HepG2 (cell line): Measurements from ENCODE around the gene SPINK7. TPM values are rescaled to one million over a fixed set of nuclear protein-coding genes. Genes with fewer than 3 reads are reported as not detected.
A peak's percentile ranks its signal among the peaks of the same experiment; 100 is the strongest.

Experiments used
- ATAC-seq: fragments of 200-7000 bp; cut with Tn5 transposase; 3 replicates; pipeline ENCODE4 v1.9.1; 2020; ENCODE audit warnings: mild to moderate bottlenecking, moderate library complexity
- BruUV-seq: library from RNA; stranded (reverse); fragments of 400-500 nt; replicated peaks from 2 replicates; lab custom pipeline; 2021; lab: Mats Ljungman, UMichigan
- CTCF ChIA-PET: fragments of 300-600 bp; formaldehyde crosslinking; extraction: SDS; loops from one replicate; lab custom pipeline; 2021; ENCODE audit warnings: low total read pairs, inconsistent platforms, low intra/inter-chr PET ratio; lab: Yijun Ruan, JAX
- POLR2A ChIA-PET: fragments of 350-600 bp; sonication (Branson Sonifier 250); formaldehyde crosslinking; loops from one replicate; lab custom pipeline; 2020; ENCODE audit warnings: antibody characterized with exemption, inconsistent platforms; lab: Yijun Ruan, JAX
- DNase-seq: peaks from one replicate; pipeline ENCODE4 v3.0.0-alpha.2; 2015; ENCODE audit warnings: low spot score
- FAIRE-seq: peaks from 3 replicates; lab custom pipeline; 2011; peaks lifted over from hg19 to GRCh38; lab: Jason Lieb, UNC
- H2AFZ ChIP-seq: one replicate; pipeline ENCODE4 v1.6.1; 2011; ENCODE audit warnings: low read length, inconsistent platforms
- H3K27ac ChIP-seq: fragments of 300-600 bp; 3 replicates; pipeline ENCODE4 v1.8.0; 2011; ENCODE audit warnings: mixed run types, mild to moderate bottlenecking, mixed read lengths, low read length, inconsistent platforms; ENCODE audit not compliant: insufficient read depth; ENCODE audit errors: extremely low read length
- H3K27me3 ChIP-seq, 2 experiments: fragments of 200-600 bp in 1 of 2; 2 replicates in 1 of 2; 3 replicates in 1 of 2; pipeline versions ENCODE4 v1.6.0 to v1.8.0; 2011; ENCODE audit warnings: low read length in 2 of 2, mild to moderate bottlenecking in 2 of 2, moderate library complexity in 2 of 2, inconsistent platforms in 1 of 2; ENCODE audit not compliant: insufficient read depth in 2 of 2, control insufficient read depth in 1 of 2
- H3K36me3 ChIP-seq, 2 experiments: fragments of 200-600 bp in 1 of 2; replicated peaks in 1 of 2; 2 replicates in 1 of 2; 3 replicates in 1 of 2; pipeline versions ENCODE4 v1.5.1 to v1.8.0; 2011; ENCODE audit warnings: low read length in 2 of 2, inconsistent platforms in 1 of 2; ENCODE audit not compliant: insufficient read depth in 2 of 2, control insufficient read depth in 1 of 2
- H3K4me1 ChIP-seq: 2 replicates; pipeline ENCODE4 v1.5.1; 2012; ENCODE audit warnings: low read length, inconsistent platforms; ENCODE audit not compliant: insufficient read depth
- H3K4me2 ChIP-seq: 2 replicates; pipeline ENCODE4 v1.6.0; 2011; ENCODE audit warnings: low read depth, low read length, inconsistent platforms
- H3K4me3 ChIP-seq, 3 experiments: fragments of 200-600 bp in 1 of 3; sonication (generic), shearing (Covaris generic) in 1 of 3; replicated peaks in 1 of 3; 2 replicates each; pipeline ENCODE4 v1.5.1; 2011 to 2016; ENCODE audit warnings: low read length in 3 of 3, inconsistent platforms in 2 of 3, low read depth in 2 of 3, mild to moderate bottlenecking in 2 of 3, control low read depth in 1 of 3, mixed read lengths in 1 of 3; ENCODE audit not compliant: insufficient read depth in 1 of 3
- H3K79me2 ChIP-seq: one replicate; pipeline ENCODE4 v1.6.1; 2011; ENCODE audit warnings: low read length, inconsistent platforms; ENCODE audit not compliant: insufficient read depth
- H3K9ac ChIP-seq: 2 replicates; pipeline ENCODE4 v1.6.0; 2011; ENCODE audit warnings: mild to moderate bottlenecking, low read depth, low read length, inconsistent platforms; ENCODE audit not compliant: insufficient read depth
- H3K9me3 ChIP-seq: 2 replicates; pipeline ENCODE4 v1.5.1; 2012; ENCODE audit warnings: mild to moderate bottlenecking, low read length
- H4K20me1 ChIP-seq: 2 replicates; pipeline ENCODE4 v1.6.0; 2011; ENCODE audit warnings: inconsistent platforms, mild to moderate bottlenecking, low read length, moderate library complexity; ENCODE audit not compliant: insufficient read depth
- KDM6A ChIP-seq: IDR thresholded peaks from 2 replicates; pipeline ENCODE4 v1.6.1; 2016; ENCODE audit warnings: low read depth
- PRMT3 ChIP-seq: sonication (generic); formaldehyde crosslinking; IDR thresholded peaks from 2 replicates; pipeline ENCODE4 v1.8.1; 2022; ENCODE audit warnings: low read depth, mild to moderate bottlenecking, moderate library complexity, missing genetic modification reagents, borderline replicate concordance
- SAP130 ChIP-seq: IDR thresholded peaks from 2 replicates; pipeline ENCODE4 v1.6.1; 2016; ENCODE audit warnings: low read depth
- SKI ChIP-seq: fragments of 450-650 bp; IDR thresholded peaks from one replicate; pipeline ENCODE4 v1.6.1; 2018; ENCODE audit warnings: mild to moderate bottlenecking; ENCODE audit not compliant: partially characterized antibody
- SMC3 ChIP-seq: IDR thresholded peaks from 2 replicates; pipeline ENCODE4 v1.6.1; 2011; ENCODE audit warnings: low read length, improper control_type of control experiment
- SOX5 ChIP-seq: IDR thresholded peaks from 2 replicates; pipeline ENCODE4 v1.6.1; 2016; ENCODE audit warnings: borderline replicate concordance
- STAG1 ChIP-seq: sonication (generic); formaldehyde crosslinking; IDR thresholded peaks from 2 replicates; pipeline ENCODE4 v1.4.0; 2020; ENCODE audit warnings: missing genetic modification reagents
- ZBTB3 ChIP-seq: sonication (generic); formaldehyde crosslinking; IDR thresholded peaks from 2 replicates; pipeline ENCODE4 v1.4.0; 2020; ENCODE audit warnings: low read depth, mild to moderate bottlenecking, moderate library complexity, missing genetic modification reagents, borderline replicate concordance
- ZBTB7B ChIP-seq: sonication (generic); formaldehyde crosslinking; IDR thresholded peaks from 2 replicates; pipeline ENCODE4 v1.4.0; 2020; ENCODE audit warnings: missing genetic modification reagents
- ZNF256 ChIP-seq: sonication (generic); formaldehyde crosslinking; conservative IDR thresholded peaks from 2 replicates; pipeline ENCODE4 v1.4.0; 2020; ENCODE audit warnings: missing genetic modification reagents
- ZNF468 ChIP-seq: sonication (generic); formaldehyde crosslinking; IDR thresholded peaks from 2 replicates; pipeline ENCODE4 v1.8.0; 2022; ENCODE audit warnings: mild to moderate bottlenecking, moderate library complexity, missing genetic modification reagents
- ZNF546 ChIP-seq: sonication (generic); formaldehyde crosslinking; conservative IDR thresholded peaks from 2 replicates; pipeline ENCODE4 v1.8.1; 2023; ENCODE audit warnings: mild to moderate bottlenecking, missing genetic modification reagents
- ZNF558 ChIP-seq: sonication (generic); formaldehyde crosslinking; IDR thresholded peaks from 2 replicates; pipeline ENCODE4 v1.9.0; 2022; ENCODE audit warnings: mild to moderate bottlenecking, missing genetic modification reagents, borderline replicate concordance
- ZNF652 ChIP-seq: IDR thresholded peaks from 2 replicates; pipeline ENCODE4 v1.6.1; 2016; ENCODE audit warnings: low read depth, borderline replicate concordance
- WGBS: methylation state at CpG from one replicate; pipeline ENCODE4 v1.1.6; 2017; ENCODE audit warnings: low lambda C conversion rate; 5-methylcytosine and 5-hydroxymethylcytosine counted together
- in situ Hi-C: cut with HindIII; loops from 2 replicates; pipeline ENCODE4 v1.10.0; 2017; ENCODE audit warnings: low pct_unique_long_range_greater_than_20kb; ENCODE audit not compliant: extremely low pct_ligation_motif_present
- intact Hi-C: fragments of 100-400 bp; cut with micrococcal nuclease; formaldehyde crosslinking; loops from one replicate; pipeline ENCODE4 v1.10.0; 2022; ENCODE audit not compliant: unreplicated experiment
- polyA plus RNA-seq, 8 experiments: library from polyadenylated mRNA; depleted of rRNA in 3 of 8; stranded (reverse) in 7 of 8; unstranded in 1 of 8; fragments of >200 nt; fragmentation: Illumina TruSeq in 4 of 8; extraction: Trizol in 4 of 8; gene quantifications; 2 replicates each; pipeline versions ENCODE4 v1.2.1 to v1.2.3, GENCODE V29; 2011 to 2016; ENCODE audit warnings: low read depth in 4 of 8, missing spikeins in 1 of 8, mixed read lengths in 1 of 8; ENCODE audit not compliant: insufficient read depth in 1 of 8
- total RNA-seq, 5 experiments: library from RNA; depleted of rRNA; stranded (reverse); fragments of >200 nt; fragmentation: Illumina TruSeq; extraction: Trizol; gene quantifications; 2 replicates each; pipeline ENCODE4 v1.2.3, GENCODE V29; 2016; ENCODE audit warnings: low read depth in 1 of 5
- TF ChIP-seq, protein P1 (sequence below): sonication (generic); formaldehyde crosslinking; IDR thresholded peaks from 2 replicates; pipeline ENCODE4 v1.5.0; 2020; ENCODE audit warnings: mild to moderate bottlenecking, missing genetic modification reagents
- TF ChIP-seq, protein P2 (sequence below): sonication (generic); formaldehyde crosslinking; IDR thresholded peaks from 2 replicates; pipeline ENCODE4 v1.8.1; 2023; ENCODE audit warnings: mild to moderate bottlenecking, missing genetic modification reagents, borderline replicate concordance
- TF ChIP-seq, protein P3 (sequence below): sonication (generic); formaldehyde crosslinking; IDR thresholded peaks from 2 replicates; pipeline ENCODE4 v1.4.0; 2020; ENCODE audit warnings: missing genetic modification reagents
- TF ChIP-seq, protein P4 (sequence below): sonication (generic); formaldehyde crosslinking; conservative IDR thresholded peaks from 2 replicates; pipeline ENCODE4 v1.8.0; 2022; ENCODE audit warnings: missing genetic modification reagents

Gene SPINK7
- total and polyA plus RNA-seq, 2 of the 13 experiments (the other 11 are each of a cell fraction or from before 2014, with no cell fraction given), result 0.15 TPM; not detected in 1

DNA sequence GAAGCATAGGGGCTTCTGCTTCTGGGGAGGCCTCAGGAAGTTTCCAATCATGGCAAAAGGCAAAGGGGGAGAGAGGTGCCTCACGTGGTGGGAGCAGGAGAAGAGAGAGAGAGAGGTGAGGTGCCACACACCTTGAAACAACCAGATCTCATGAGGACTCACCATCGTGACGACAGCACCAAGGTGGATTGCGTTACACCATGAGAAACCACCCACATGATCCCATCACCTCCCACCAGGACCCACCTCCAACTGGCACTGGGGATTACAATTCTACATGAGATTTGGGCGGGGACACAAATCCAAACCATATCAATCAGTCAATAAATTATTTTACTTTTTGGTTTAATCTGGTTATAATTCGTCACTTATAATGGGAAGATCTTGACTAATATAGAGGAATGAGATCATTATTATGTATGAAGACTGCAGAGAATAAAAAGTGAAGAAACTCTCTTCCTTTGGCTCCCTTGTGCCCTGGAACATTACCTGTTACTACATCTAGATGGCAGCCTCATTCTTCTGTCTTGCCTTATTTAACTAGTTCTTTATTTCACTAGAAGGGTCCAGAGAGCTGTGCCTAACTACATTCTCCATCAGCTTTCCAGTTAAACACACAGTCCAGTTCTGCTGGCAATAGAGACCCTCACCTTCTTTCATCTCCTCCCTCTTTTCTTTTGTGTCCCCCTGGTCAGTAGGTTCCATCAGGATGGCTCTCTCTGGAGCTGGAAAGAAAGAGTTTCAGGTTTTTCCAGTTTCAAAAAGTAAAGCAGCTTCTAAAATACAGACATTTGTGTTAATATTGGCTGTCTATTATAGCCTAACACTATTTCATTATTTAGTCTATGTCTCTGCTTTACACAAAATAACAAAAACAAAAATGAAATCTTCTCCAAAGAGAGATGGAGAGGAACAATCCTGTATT lies 21.7 kb upstream of the SPINK7 start:
- no TSS peak for BruUV-seq
- FAIRE-seq, result no peak
- intact Hi-C loops (loop anchor here (1.0 to 2.0 kb wide), 2 partner anchors 84 to 440 kb away; no protein-coding TSS in a partner anchor), in situ Hi-C loops (no loop called here)
- peak; percentile 74 for ATAC-seq
- Histone ChIP-seq H3K27me3 (no peaks in the 10 kb centered on the region), H3K4me1 (no peaks in the 10 kb centered on the region), H3K79me2 (no peaks in the 10 kb centered on the region), H3K9ac (no peak overlapping the region), H4K20me1 (no peaks in the 10 kb centered on the region), H3K4me2 (no peak overlapping the region), H3K9me3 (no peaks in the 10 kb centered on the region), H3K36me3 (no peaks in the 10 kb centered on the region), H3K27ac (no peak overlapping the region), H3K4me3 (no peak overlapping the region), H2AFZ (no peak overlapping the region)
- WGBS, result 25% methylated on average over 6 of the region's 6 CpGs
- ChIA-PET CTCF (interaction anchor here (1.1 to 1.9 kb wide), 2 partner anchors 84 to 441 kb away, joined by 6 to 8 read pairs; no protein-coding TSS in a partner anchor), POLR2A (no interaction called here)
- peak; percentile 21 for DNase-seq
- TF ChIP-seq, protein P1, sequence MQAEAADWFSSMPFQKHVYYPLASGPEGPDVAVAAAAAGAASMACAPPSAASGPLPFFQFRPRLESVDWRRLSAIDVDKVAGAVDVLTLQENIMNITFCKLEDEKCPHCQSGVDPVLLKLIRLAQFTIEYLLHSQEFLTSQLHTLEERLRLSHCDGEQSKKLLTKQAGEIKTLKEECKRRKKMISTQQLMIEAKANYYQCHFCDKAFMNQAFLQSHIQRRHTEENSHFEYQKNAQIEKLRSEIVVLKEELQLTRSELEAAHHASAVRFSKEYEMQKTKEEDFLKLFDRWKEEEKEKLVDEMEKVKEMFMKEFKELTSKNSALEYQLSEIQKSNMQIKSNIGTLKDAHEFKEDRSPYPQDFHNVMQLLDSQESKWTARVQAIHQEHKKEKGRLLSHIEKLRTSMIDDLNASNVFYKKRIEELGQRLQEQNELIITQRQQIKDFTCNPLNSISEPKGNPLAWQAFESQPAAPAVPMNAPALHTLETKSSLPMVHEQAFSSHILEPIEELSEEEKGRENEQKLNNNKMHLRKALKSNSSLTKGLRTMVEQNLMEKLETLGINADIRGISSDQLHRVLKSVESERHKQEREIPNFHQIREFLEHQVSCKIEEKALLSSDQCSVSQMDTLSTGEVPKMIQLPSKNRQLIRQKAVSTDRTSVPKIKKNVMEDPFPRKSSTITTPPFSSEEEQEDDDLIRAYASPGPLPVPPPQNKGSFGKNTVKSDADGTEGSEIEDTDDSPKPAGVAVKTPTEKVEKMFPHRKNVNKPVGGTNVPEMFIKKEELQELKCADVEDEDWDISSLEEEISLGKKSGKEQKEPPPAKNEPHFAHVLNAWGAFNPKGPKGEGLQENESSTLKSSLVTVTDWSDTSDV (CRISPR knock-in tag), result no peak
- TF ChIP-seq ZNF546 (no peak), ZNF256 (CRISPR knock-in tag) (no peak), SMC3 (peak; percentile 19; the same call in 1 of the 2 replicates), SOX5 (CRISPR knock-in tag) (no peak), SKI (no peak), ZNF652 (CRISPR knock-in tag) (peak; percentile 43; the same call in 1 of the 2 replicates), ZBTB7B (CRISPR knock-in tag) (no peak), ZBTB3 (CRISPR knock-in tag) (no peak), PRMT3 (CRISPR knock-in tag) (no peak), SAP130 (CRISPR knock-in tag) (no peak), ZNF468 (no peak), KDM6A (no peak), ZNF558 (CRISPR knock-in tag) (no peak), STAG1 (peak; percentile 57)
- TF ChIP-seq, protein P2, sequence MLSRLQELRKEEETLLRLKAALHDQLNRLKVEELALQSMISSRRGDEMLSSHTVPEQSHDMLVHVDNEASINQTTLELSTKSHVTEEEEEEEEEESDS (CRISPR knock-in tag), result no peak
- TF ChIP-seq, protein P3, sequence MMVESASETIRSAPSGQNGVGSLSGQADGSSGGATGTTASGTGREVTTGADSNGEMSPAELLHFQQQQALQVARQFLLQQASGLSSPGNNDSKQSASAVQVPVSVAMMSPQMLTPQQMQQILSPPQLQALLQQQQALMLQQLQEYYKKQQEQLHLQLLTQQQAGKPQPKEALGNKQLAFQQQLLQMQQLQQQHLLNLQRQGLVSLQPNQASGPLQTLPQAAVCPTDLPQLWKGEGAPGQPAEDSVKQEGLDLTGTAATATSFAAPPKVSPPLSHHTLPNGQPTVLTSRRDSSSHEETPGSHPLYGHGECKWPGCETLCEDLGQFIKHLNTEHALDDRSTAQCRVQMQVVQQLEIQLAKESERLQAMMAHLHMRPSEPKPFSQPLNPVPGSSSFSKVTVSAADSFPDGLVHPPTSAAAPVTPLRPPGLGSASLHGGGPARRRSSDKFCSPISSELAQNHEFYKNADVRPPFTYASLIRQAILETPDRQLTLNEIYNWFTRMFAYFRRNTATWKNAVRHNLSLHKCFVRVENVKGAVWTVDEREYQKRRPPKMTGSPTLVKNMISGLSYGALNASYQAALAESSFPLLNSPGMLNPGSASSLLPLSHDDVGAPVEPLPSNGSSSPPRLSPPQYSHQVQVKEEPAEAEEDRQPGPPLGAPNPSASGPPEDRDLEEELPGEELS (CRISPR knock-in tag), result no peak
- TF ChIP-seq, protein P4, sequence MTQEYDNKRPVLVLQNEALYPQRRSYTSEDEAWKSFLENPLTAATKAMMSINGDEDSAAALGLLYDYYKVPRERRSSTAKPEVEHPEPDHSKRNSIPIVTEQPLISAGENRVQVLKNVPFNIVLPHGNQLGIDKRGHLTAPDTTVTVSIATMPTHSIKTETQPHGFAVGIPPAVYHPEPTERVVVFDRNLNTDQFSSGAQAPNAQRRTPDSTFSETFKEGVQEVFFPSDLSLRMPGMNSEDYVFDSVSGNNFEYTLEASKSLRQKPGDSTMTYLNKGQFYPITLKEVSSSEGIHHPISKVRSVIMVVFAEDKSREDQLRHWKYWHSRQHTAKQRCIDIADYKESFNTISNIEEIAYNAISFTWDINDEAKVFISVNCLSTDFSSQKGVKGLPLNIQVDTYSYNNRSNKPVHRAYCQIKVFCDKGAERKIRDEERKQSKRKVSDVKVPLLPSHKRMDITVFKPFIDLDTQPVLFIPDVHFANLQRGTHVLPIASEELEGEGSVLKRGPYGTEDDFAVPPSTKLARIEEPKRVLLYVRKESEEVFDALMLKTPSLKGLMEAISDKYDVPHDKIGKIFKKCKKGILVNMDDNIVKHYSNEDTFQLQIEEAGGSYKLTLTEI (CRISPR knock-in tag), result no peak
